ENCODE data around the gene ATP12A. TPM values are rescaled to one million over a fixed set of nuclear protein-coding genes. Genes with fewer than 3 reads are reported as not detected.

Gene ATP12A
- total RNA-seq, 1 donor from 2014 or later, result not detected

DNA sequence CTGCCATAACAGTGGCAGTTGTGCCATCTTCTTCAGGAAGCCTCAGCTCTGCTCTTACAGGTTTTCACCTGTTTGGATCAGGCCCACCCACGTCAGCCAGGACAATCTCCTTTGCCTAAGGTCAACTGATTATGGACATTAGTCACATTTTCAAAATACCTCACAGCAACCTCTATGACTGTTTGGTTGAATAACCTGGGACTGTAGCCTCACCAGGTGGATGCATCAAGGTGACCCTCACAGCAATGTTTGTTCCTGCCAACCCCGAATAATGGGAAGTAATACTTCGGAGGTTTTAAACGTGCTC, 17.2 kb upstream of the ATP12A start:
- Mint-ChIP-seq H3K36me3 (ENCODE audit: unreplicated experiment) (no peaks in the 10 kb centered on the region), H3K27ac (ENCODE audit: unreplicated experiment) (no peak overlapping the region), H3K4me3 (ENCODE audit: unreplicated experiment) (no peak overlapping the region), H3K27me3 (ENCODE audit: unreplicated experiment) (peaks cover 16% of the 10 kb centered on the region), H3K9me3 (ENCODE audit: unreplicated experiment) (no peaks in the 10 kb centered on the region), H3K4me1 (ENCODE audit: unreplicated experiment) (no peaks in the 10 kb centered on the region)
- no peak for DNase-seq (ENCODE audit: extremely low spot score, unreplicated experiment)
- TF ChIP-seq, protein P1, sequence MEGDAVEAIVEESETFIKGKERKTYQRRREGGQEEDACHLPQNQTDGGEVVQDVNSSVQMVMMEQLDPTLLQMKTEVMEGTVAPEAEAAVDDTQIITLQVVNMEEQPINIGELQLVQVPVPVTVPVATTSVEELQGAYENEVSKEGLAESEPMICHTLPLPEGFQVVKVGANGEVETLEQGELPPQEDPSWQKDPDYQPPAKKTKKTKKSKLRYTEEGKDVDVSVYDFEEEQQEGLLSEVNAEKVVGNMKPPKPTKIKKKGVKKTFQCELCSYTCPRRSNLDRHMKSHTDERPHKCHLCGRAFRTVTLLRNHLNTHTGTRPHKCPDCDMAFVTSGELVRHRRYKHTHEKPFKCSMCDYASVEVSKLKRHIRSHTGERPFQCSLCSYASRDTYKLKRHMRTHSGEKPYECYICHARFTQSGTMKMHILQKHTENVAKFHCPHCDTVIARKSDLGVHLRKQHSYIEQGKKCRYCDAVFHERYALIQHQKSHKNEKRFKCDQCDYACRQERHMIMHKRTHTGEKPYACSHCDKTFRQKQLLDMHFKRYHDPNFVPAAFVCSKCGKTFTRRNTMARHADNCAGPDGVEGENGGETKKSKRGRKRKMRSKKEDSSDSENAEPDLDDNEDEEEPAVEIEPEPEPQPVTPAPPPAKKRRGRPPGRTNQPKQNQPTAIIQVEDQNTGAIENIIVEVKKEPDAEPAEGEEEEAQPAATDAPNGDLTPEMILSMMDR (IDR thresholded peaks at IDR 0.05), result no peak

DNA sequence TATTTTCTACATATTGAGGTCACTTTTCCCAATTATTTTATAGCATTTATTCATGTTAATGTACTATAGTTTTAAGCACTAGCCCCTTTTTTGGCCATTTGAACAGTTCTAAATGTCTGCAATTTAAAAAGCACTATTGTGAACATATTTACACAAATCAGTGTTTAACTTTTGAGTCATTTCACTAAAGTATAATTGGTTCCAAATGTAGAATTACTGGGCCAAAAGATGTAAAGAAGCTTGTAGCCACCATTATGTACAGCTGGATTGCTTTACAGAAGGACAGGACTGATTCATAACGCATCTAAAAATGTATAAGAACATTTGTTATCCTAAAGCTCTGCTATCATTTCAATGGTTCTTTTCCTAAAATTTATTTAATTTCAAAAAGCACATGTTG, 16.6 kb upstream of the ATP12A start:
- Mint-ChIP-seq H3K4me3 (ENCODE audit: unreplicated experiment) (no peak overlapping the region), H3K27me3 (ENCODE audit: unreplicated experiment) (peaks cover 16% of the 10 kb centered on the region), H3K27ac (ENCODE audit: unreplicated experiment) (no peak overlapping the region), H3K36me3 (ENCODE audit: unreplicated experiment) (no peaks in the 10 kb centered on the region), H3K4me1 (ENCODE audit: unreplicated experiment) (no peaks in the 10 kb centered on the region), H3K9me3 (ENCODE audit: unreplicated experiment) (no peaks in the 10 kb centered on the region)
- TF ChIP-seq, protein P1 (IDR thresholded peaks at IDR 0.05), result no peak
- DNase-seq (ENCODE audit: extremely low spot score, unreplicated experiment), result no peak

DNA sequence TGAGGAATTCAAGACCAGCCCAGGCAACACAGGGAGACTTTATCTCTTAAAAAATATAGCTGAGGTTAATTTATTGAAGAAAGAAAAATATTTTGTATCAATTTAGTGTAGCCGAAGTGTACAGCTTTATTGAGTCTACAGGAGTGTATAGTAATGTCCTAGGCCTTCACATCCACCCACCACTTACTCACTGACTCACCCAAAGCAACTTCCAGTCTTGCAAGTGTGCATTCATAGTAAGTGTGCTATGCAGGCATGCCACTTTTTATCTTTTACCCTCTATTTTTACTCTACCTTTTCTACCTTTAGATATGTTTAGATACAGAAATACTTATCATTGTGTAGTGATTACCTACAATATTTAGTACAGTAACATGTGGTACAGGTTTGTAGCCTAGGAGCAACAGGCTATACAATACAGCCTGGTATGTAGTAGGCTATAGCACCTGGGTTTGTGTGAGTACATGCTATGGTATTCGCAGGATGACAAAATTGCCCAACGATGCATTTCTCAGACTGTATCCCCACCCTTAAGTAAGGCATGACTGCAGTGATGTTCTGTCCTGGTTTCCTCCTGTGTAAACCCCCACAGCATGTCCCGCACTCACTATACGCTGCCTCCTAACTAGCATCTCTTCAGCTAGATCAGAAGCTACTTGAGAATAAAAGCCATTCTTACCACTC, 15.3 kb upstream of the ATP12A start:
- no peaks in the 10 kb centered on the region for H3K36me3 Mint-ChIP-seq (ENCODE audit: unreplicated experiment)
- H3K27ac Mint-ChIP-seq (ENCODE audit: unreplicated experiment), result no peak overlapping the region
- DNase-seq (ENCODE audit: extremely low spot score, unreplicated experiment), result no peak
- no peaks in the 10 kb centered on the region for H3K9me3 Mint-ChIP-seq (ENCODE audit: unreplicated experiment)
- no peak overlapping the region for H3K4me3 Mint-ChIP-seq (ENCODE audit: unreplicated experiment)
- H3K27me3 Mint-ChIP-seq (ENCODE audit: unreplicated experiment), result peaks cover 16% of the 10 kb centered on the region
- TF ChIP-seq, protein P1 (IDR thresholded peaks at IDR 0.05), result no peak
- no peaks in the 10 kb centered on the region for H3K4me1 Mint-ChIP-seq (ENCODE audit: unreplicated experiment)

DNA sequence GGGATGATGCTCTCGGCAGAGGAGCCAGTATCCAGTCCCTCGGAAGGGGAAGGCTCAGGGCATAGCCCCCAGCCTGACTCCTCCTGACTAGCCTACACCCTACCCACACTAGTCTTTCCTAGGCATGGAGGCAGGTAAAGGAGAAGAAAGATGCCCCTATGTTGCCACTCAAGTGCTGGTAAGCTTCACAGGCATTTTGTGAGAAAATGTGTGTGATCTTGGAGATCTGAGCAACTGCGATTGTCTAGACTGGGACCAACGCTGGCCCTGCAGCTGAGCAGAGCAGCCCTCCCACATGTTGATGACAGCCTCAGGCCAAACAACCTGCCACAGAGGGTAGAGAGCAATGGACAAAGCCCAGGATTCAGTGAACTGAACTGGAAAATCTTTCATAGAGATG, 11.7 kb upstream of the ATP12A start:
- Mint-ChIP-seq H3K27ac (ENCODE audit: unreplicated experiment) (no peak overlapping the region), H3K9me3 (ENCODE audit: unreplicated experiment) (no peaks in the 10 kb centered on the region), H3K36me3 (ENCODE audit: unreplicated experiment) (no peaks in the 10 kb centered on the region), H3K4me1 (ENCODE audit: unreplicated experiment) (peaks cover 16% of the 10 kb centered on the region), H3K27me3 (ENCODE audit: unreplicated experiment) (peaks cover 19% of the 10 kb centered on the region), H3K4me3 (ENCODE audit: unreplicated experiment) (no peak overlapping the region)
- no peak for DNase-seq (ENCODE audit: extremely low spot score, unreplicated experiment)
- TF ChIP-seq, protein P1 (IDR thresholded peaks at IDR 0.05), result no peak

DNA sequence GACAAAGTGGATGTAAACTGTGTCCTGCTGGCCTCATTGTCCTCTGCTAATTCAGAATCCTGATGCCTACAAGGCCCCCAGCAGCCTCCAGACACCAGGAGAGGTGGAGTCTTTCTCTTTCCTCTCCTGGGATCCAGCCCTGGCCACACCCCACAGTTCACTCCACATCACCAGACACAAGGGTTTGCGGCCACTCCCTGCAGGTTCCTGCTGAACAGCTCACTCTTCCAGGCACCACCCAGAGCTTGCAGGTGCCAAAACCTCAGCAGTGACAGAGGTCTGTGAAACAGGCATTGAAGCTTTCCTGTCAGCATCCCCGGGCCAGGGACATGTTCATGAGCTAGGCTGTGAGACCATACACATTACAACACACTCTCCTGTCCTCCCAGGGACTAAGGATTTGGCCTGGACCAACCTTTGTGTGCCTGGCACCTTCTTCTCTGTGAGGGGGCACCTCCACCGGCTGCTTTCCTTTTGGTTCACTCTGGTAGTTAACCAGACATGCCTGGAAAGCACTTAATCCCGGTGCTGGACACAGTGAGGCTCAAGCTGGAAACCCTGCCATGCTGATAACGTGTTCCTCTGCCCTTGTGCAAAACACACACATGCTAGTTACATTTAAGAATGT, 11.1 kb upstream of the ATP12A start:
- no peaks in the 10 kb centered on the region for H3K36me3 Mint-ChIP-seq (ENCODE audit: unreplicated experiment)
- no peak overlapping the region for H3K27ac Mint-ChIP-seq (ENCODE audit: unreplicated experiment)
- peaks cover 16% of the 10 kb centered on the region for H3K4me1 Mint-ChIP-seq (ENCODE audit: unreplicated experiment)
- H3K27me3 Mint-ChIP-seq (ENCODE audit: unreplicated experiment), result peaks cover 19% of the 10 kb centered on the region
- H3K4me3 Mint-ChIP-seq (ENCODE audit: unreplicated experiment), result no peak overlapping the region
- no peak for DNase-seq (ENCODE audit: extremely low spot score, unreplicated experiment)
- H3K9me3 Mint-ChIP-seq (ENCODE audit: unreplicated experiment), result no peaks in the 10 kb centered on the region
- TF ChIP-seq, protein P1 (IDR thresholded peaks at IDR 0.05), result no peak
